Measurements from ENCODE around the gene MTHFR.

Gene MTHFR

GRCh38 chr1:11805422-11806306 lies at the start of gene MTHFR, which contains the start of gene CLCN6:
MTHFR (minus strand) TSS chr1:11805964; CDS start chr1:11803116, 2,848 bp downstream.
CLCN6 (plus strand) TSS chr1:11806191; CDS start chr1:11806263, 72 bp downstream.
- peak; percentile 98 for DNase-seq

DNA sequence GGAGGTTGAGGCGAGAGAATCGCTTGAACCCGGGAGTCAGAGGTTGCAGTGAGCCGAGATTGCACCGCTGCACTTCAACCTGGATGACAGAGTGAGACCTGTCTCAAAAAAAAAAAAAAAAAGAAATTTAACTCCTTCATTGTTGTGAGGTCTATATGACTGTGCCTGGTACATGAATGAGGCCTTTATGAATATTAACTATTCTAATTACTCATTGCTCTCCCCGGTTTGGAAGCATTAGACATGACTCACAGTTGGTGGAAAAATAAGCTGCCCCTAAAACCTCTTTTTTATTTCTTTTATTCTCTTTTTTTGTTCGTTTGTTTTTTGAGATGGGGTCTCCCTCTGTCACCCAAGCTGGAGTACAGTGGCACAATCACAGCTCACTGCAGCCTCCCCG lies 49.7 kb upstream of the MTHFR start:
- DNase-seq = no peak

GRCh38 chr1:11854519-11854918 lies 48.8 kb upstream of the MTHFR start:
- no peak for DNase-seq

- DNase-seq = no peak
Measured at GRCh38 chr1:11851180-11851579, 45.4 kb upstream of the MTHFR start.

DNA sequence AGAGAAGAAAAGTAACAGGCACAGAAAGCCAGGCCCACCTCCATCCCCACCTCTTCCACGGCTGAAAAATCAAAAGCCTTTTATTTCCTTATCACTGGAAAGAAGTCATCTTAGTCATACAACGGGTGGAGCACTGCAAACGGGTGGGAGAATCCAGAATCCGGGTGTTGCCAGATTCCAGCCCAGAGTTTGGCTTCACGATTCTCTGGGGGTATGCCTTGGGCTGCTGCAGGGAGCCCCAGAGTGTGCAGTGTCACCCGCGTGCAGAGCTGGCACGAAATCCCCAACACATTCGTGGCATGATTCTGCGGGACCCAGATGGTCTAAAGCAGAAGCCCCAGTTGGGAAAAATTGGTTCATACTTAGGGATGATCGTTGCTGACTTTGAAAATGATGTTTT lies 44.4 kb upstream of the MTHFR start:
- no peak for DNase-seq

- no peak for DNase-seq
Measured at GRCh38 chr1:11848373-11848700, 42.6 kb upstream of the MTHFR start.

DNA sequence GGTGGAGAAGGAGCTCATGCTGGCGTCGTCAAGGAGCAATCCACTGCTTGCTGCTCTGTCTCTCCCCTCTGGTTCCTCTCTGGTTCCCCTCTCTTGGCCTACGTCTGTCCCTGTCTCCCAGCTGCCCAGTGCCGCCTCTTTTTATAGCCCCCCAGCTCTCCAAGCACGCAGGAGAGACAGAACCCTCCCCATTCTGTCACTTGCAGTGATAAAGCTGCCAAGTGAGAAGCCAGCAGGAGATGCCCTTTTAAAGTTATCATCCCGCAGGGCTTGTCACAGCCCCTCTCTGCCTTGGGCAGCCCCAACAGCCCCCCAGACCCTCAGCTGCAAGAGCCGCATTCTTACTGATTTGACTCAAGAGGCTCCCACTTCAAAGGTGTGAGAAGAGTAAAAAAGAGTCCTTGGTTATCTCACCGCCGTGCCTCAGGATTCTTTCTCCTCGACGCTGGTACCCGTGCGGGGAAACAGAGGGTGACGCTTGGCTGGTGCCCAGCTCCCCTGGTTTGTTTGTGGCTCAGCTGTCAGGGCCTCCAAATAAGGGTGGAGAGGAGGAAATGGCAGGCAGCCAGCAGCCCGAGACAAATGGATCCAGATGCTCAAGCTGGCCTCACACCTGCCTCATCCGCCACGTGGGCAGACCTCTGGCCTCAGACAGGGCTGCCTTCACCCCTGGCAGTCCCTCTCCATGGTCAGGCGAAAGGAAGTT lies 42.1 kb upstream of the MTHFR start, which contains the start of gene NPPA:
Gene NPPA, minus strand, starts transcription at position 117 of the 706 bp plus-strand sequence. Its CDS starts 99 bp downstream, at position 18.
- DNase-seq = no peak

GRCh38 chr1:11845641-11846335 lies 40.0 kb upstream of the MTHFR start:
- no peak for DNase-seq

GRCh38 chr1:11842154-11843041 lies 36.6 kb upstream of the MTHFR start:
- no peak for DNase-seq

DNA sequence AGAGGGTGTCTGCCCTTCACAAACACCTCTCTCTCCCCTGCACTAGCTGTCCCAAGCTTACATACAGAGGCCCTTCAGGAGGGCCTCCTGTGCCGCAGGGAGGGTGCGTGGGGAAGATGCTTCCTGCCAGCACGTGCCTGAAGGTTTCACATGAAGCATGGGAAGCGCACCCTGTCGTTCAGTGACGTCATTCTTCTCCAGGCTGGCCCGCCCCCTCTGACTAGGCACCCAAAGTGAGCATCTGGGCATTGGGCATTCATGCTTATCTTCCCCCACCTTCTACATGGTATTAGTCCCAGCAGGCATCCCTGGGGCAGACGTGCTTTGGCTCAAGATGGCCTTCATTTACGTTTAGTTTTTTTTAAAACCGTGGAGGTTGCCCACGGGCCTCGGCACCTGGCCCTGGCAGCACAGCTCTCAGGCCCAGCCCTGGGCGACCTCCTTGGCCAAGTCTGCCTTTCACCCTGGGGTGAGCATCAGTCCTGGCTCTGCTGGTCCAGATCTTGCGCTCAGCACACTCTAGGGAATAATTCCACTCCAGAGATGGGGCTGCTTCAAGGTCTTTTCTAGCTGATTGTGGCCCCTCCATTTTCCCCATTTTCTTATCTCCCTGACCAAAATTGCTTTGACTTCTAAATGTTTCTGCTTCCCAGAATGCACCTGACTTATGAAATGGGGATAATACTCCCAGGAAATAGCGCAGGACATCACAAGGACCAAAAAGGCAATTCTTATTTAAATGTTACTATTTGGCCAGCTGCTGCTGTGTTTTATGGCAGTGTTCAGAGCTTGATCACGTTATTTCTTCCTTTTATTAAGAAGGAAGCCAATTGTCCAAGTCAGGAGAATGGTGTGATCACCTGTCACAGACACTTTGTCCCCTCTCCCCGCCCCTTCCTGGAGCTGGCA lies 35.7 kb upstream of the MTHFR start:
- DNase-seq = no peak

GRCh38 chr1:11839727-11840705 lies 34.3 kb upstream of the MTHFR start:
- DNase-seq = no peak

- DNase-seq = peak; percentile 75
Measured at GRCh38 chr1:11838349-11839272, 32.8 kb upstream of the MTHFR start.

- no peak for DNase-seq
Measured at GRCh38 chr1:11837767-11838348, 32.1 kb upstream of the MTHFR start.

GRCh38 chr1:11836955-11837766 lies 31.4 kb upstream of the MTHFR start:
- DNase-seq = no peak

DNA sequence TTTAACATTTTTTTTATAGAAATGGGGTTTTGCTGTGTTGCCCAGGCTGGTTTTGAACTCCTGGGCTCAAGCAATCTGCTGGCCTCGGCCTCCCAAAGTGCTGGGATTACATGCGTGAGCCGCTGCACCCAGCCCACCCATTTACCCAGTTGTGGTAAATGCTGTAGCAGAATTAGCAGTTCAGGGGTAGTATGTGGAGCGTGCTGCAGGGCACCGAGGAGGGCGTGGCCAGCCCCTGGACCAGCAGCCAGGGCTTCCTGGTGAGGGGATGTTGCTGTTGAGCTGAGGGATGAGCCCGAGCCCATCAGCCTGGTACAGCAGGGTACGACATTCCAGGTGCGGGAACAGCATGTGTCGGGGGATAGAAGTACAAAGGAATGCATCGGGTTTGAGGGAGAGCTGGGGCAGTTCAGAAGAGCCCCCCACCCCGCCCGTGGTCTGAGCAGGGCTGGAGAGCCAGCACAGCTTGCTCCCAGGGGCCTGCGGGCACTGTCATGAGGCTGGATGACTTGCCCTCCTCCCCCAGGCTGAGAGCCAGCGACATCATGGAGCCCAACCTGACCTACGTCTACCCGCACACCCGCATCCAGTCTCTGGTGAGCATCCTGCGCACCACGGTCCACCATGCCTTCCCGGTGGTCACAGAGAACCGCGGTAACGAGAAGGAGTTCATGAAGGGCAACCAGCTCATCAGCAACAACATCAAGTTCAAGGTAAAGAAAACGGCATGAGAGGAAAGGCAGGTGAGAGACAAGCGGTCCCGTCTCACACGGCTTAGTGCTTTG lies 29.9 kb upstream of the MTHFR start:
- no peak for DNase-seq

DNA sequence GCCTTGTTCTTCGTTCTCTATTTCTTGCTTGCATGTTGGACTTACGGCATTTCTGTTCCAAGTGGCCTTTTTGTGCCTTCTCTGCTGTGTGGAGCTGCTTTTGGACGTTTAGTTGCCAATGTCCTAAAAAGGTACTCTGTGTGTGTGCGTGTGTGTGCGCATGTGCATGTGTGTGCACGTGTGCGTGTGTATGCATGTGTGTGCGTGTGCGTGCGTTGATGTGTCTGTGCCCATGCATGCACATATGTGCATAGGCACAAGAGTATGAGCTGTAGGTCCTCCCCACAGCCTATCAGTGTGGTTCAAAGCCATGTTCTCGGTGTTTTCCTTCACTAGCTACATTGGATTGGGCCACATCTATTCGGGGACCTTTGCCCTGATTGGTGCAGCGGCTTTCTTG lies 28.1 kb upstream of the MTHFR start:
- DNase-seq = no peak

GRCh38 chr1:11833497-11833896 lies 27.7 kb upstream of the MTHFR start:
- DNase-seq = no peak
